Trophoblast cell (in vitro differentiated cells and primary cell): ENCODE data around the gene NAXD.

ENCODE experiments used
- DNase-seq, 2 donors: peaks; one replicate each; pipeline ENCODE4 v3.0.0-alpha.2; 2016
- H2AFZ ChIP-seq: 2 replicates; pipeline ENCODE4 v1.6.1; 2013; ENCODE audit warnings: low read length, moderate library complexity, mild to moderate bottlenecking; ENCODE audit not compliant: insufficient read depth, poor library complexity
- H2AK5ac ChIP-seq: 2 replicates; pipeline ENCODE4 v1.6.1; 2013; ENCODE audit warnings: mild to moderate bottlenecking, low read length
- H2BK120ac ChIP-seq: 2 replicates; pipeline ENCODE4 v1.6.1; 2013; ENCODE audit warnings: low read length, mild to moderate bottlenecking, moderate library complexity; ENCODE audit not compliant: insufficient read depth, poor library complexity
- H2BK12ac ChIP-seq: 2 replicates; pipeline ENCODE4 v1.6.1; 2013; ENCODE audit warnings: mild to moderate bottlenecking, low read length, moderate library complexity
- H2BK5ac ChIP-seq: 2 replicates; pipeline ENCODE4 v1.6.1; 2013; ENCODE audit warnings: low read length, low read depth, moderate library complexity, mild to moderate bottlenecking; ENCODE audit not compliant: poor library complexity
- H3K14ac ChIP-seq: 2 replicates; pipeline ENCODE4 v1.6.1; 2013; ENCODE audit warnings: mild to moderate bottlenecking, low read length
- H3K18ac ChIP-seq: 2 replicates; pipeline ENCODE4 v1.6.1; 2013; ENCODE audit warnings: mild to moderate bottlenecking, low read length
- H3K23ac ChIP-seq: 2 replicates; pipeline ENCODE4 v1.6.1; 2013; ENCODE audit warnings: low read length
- H3K27ac ChIP-seq: 2 replicates; pipeline ENCODE4 v1.5.1; 2013; ENCODE audit warnings: low read depth, mild to moderate bottlenecking, inconsistent platforms, low read length, moderate library complexity
- H3K27me3 ChIP-seq: 2 replicates; pipeline ENCODE4 v1.6.1; 2013; ENCODE audit warnings: inconsistent platforms, mild to moderate bottlenecking, low read length, moderate library complexity; ENCODE audit not compliant: insufficient read depth
- H3K36me3 ChIP-seq, 2 experiments: 1 replicate in 1 of 2; 2 replicates in 1 of 2; pipeline ENCODE4 v1.6.1; 2013; ENCODE audit warnings: low read length in 2 of 2, mild to moderate bottlenecking in 2 of 2, moderate library complexity in 1 of 2; ENCODE audit not compliant: insufficient read depth in 2 of 2, control insufficient read depth in 1 of 2
- H3K4ac ChIP-seq: 2 replicates; pipeline ENCODE4 v1.6.1; 2013; ENCODE audit warnings: low read depth, mild to moderate bottlenecking, low read length, moderate library complexity
- H3K4me1 ChIP-seq, 2 experiments: 1 replicate in 1 of 2; 2 replicates in 1 of 2; pipeline ENCODE4 v1.6.1; 2013; ENCODE audit warnings: low read length in 2 of 2, mild to moderate bottlenecking in 2 of 2, moderate library complexity in 1 of 2; ENCODE audit not compliant: insufficient read depth in 2 of 2, control insufficient read depth in 1 of 2
- H3K4me2 ChIP-seq: 2 replicates; pipeline ENCODE4 v1.6.1; 2013; ENCODE audit warnings: inconsistent platforms, mild to moderate bottlenecking, low read length, moderate library complexity
- H3K4me3 ChIP-seq: 2 replicates; pipeline ENCODE4 v1.5.1; 2013; ENCODE audit warnings: mild to moderate bottlenecking, low read depth, low read length, inconsistent platforms
- H3K79me1 ChIP-seq: one replicate; pipeline ENCODE4 v1.6.1; 2013; ENCODE audit warnings: low read length
- H3K79me2 ChIP-seq: 2 replicates; pipeline ENCODE4 v1.6.1; 2013; ENCODE audit warnings: low read length, mild to moderate bottlenecking; ENCODE audit not compliant: control insufficient read depth, insufficient read depth, poor library complexity
- H3K9ac ChIP-seq: 2 replicates; pipeline ENCODE4 v1.6.1; 2013; ENCODE audit warnings: mild to moderate bottlenecking, low read length
- H3K9me3 ChIP-seq: 2 replicates; pipeline ENCODE4 v1.6.1; 2013; ENCODE audit warnings: low read depth, mild to moderate bottlenecking, control low read depth, inconsistent platforms, low read length; ENCODE audit not compliant: insufficient read depth
- H4K12ac ChIP-seq: 2 replicates; pipeline ENCODE4 v1.6.1; 2013; ENCODE audit warnings: low read depth, mild to moderate bottlenecking, low read length, moderate library complexity
- H4K8ac ChIP-seq: 2 replicates; pipeline ENCODE4 v1.6.1; 2013; ENCODE audit warnings: low read depth, mild to moderate bottlenecking, low read length, moderate library complexity
- H4K91ac ChIP-seq: one replicate; pipeline ENCODE4 v1.6.1; 2013; ENCODE audit warnings: low read depth, mild to moderate bottlenecking, low read length, moderate library complexity
- WGBS: extraction: QIAGEN DNeasy Blood & Tissue Kit; methylation state at CpG from one replicate; pipeline ENCODE4 v1.1.7; 2013; ENCODE audit warnings: missing lambda C conversion rate; ENCODE audit not compliant: insufficient read length, insufficient coverage; ENCODE audit errors: extremely low coverage; 5-methylcytosine and 5-hydroxymethylcytosine counted together

Gene NAXD

GRCh38 chr13:110649551-110649950, 34.2 kb downstream of the NAXD start:
- Histone ChIP-seq H2BK5ac (no peak overlapping the region), H3K4me1 (peaks cover 6% of the 10 kb centered on the region in 2 experiments), H3K9ac (no peak overlapping the region), H3K27me3 (no peaks in the 10 kb centered on the region), H4K8ac (no peak overlapping the region), H2BK12ac (no peak overlapping the region), H4K91ac (no peak overlapping the region), H2AK5ac (no peak overlapping the region), H2AFZ (no peak overlapping the region), H3K79me1 (no peaks in the 10 kb centered on the region), H3K79me2 (no peaks in the 10 kb centered on the region), H3K23ac (no peak overlapping the region), H3K4me2 (no peak overlapping the region), H4K12ac (no peak overlapping the region), H3K4me3 (no peak overlapping the region), H2BK120ac (no peak overlapping the region), H3K18ac (no peak overlapping the region), H3K4ac (no peak overlapping the region), H3K9me3 (no peaks in the 10 kb centered on the region), H3K27ac (no peak overlapping the region), H3K36me3 (peaks cover 22 to 27% of the 10 kb centered on the region in 2 experiments), H3K14ac (no peak overlapping the region)
- whole genome bisulfite sequencing: no CpG with 5 or more reads among the region's 7 CpGs
- no peak for DNase-seq

- H3K4ac ChIP-seq: no peak overlapping the region
- H2AK5ac ChIP-seq: no peak overlapping the region
- no peak for DNase-seq
- no peaks in the 10 kb centered on the region for H3K79me1 ChIP-seq
- no peak overlapping the region for H3K14ac ChIP-seq
- WGBS: no CpG with 5 or more reads among the region's 14 CpGs
- no peak overlapping the region for H2BK120ac ChIP-seq
- peaks cover 4 to 6% of the 10 kb centered on the region in 2 experiments for H3K4me1 ChIP-seq
- no peak overlapping the region for H2BK12ac ChIP-seq
- no peaks in the 10 kb centered on the region for H3K9me3 ChIP-seq
- H3K27ac ChIP-seq: no peak overlapping the region
- H4K91ac ChIP-seq: no peak overlapping the region
- no peak overlapping the region for H4K8ac ChIP-seq
- H3K23ac ChIP-seq: no peak overlapping the region
- H3K18ac ChIP-seq: no peak overlapping the region
- no peak overlapping the region for H3K9ac ChIP-seq
- no peaks in the 10 kb centered on the region for H3K27me3 ChIP-seq
- no peak overlapping the region for H2BK5ac ChIP-seq
- H4K12ac ChIP-seq: no peak overlapping the region
- no peak overlapping the region for H3K4me2 ChIP-seq
- H3K79me2 ChIP-seq: no peaks in the 10 kb centered on the region
- no peak overlapping the region for H2AFZ ChIP-seq
- peaks cover 19 to 23% of the 10 kb centered on the region in 2 experiments for H3K36me3 ChIP-seq
- no peak overlapping the region for H3K4me3 ChIP-seq
Measured at GRCh38 chr13:110650436-110650835, 35.1 kb downstream of the NAXD start.

- Histone ChIP-seq H3K79me1 (no peaks in the 10 kb centered on the region), H3K14ac (no peak overlapping the region), H3K4me1 (peaks cover 4 to 6% of the 10 kb centered on the region in 2 experiments), H2AK5ac (no peak overlapping the region), H3K18ac (no peak overlapping the region), H4K12ac (no peak overlapping the region), H3K9ac (no peak overlapping the region), H2BK120ac (no peak overlapping the region), H4K8ac (no peak overlapping the region), H4K91ac (no peak overlapping the region), H2BK5ac (no peak overlapping the region), H2AFZ (no peak overlapping the region), H3K79me2 (no peaks in the 10 kb centered on the region), H2BK12ac (no peak overlapping the region), H3K4ac (no peak overlapping the region), H3K4me2 (no peak overlapping the region), H3K23ac (no peak overlapping the region), H3K36me3 (peaks cover 18% of the 10 kb centered on the region in 2 experiments), H3K27ac (no peak overlapping the region), H3K27me3 (no peaks in the 10 kb centered on the region), H3K9me3 (no peaks in the 10 kb centered on the region), H3K4me3 (no peak overlapping the region)
- WGBS: no CpG with 5 or more reads among the region's 14 CpGs
- no peak for DNase-seq
Measured at GRCh38 chr13:110651271-110651670, 35.9 kb downstream of the NAXD start.

GRCh38 chr13:110651726-110652230, 36.4 kb downstream of the NAXD start:
- no peak overlapping the region for H3K23ac ChIP-seq
- no peak overlapping the region for H4K8ac ChIP-seq
- no peak for DNase-seq
- no peak overlapping the region for H2AK5ac ChIP-seq
- no CpG with 5 or more reads among the region's 16 CpGs for WGBS
- H3K27ac ChIP-seq: no peak overlapping the region
- H3K9ac ChIP-seq: no peak overlapping the region
- H3K4ac ChIP-seq: no peak overlapping the region
- no peak overlapping the region for H3K4me2 ChIP-seq
- H3K14ac ChIP-seq: no peak overlapping the region
- peaks cover 4 to 6% of the 10 kb centered on the region in 2 experiments for H3K4me1 ChIP-seq
- H2BK12ac ChIP-seq: no peak overlapping the region
- H3K18ac ChIP-seq: no peak overlapping the region
- H2BK5ac ChIP-seq: no peak overlapping the region
- H3K36me3 ChIP-seq: peaks cover 16 to 18% of the 10 kb centered on the region in 2 experiments
- H3K4me3 ChIP-seq: no peak overlapping the region
- no peak overlapping the region for H4K91ac ChIP-seq
- H3K79me2 ChIP-seq: no peaks in the 10 kb centered on the region
- H3K27me3 ChIP-seq: no peaks in the 10 kb centered on the region
- no peaks in the 10 kb centered on the region for H3K79me1 ChIP-seq
- no peak overlapping the region for H4K12ac ChIP-seq
- H3K9me3 ChIP-seq: no peaks in the 10 kb centered on the region
- H2BK120ac ChIP-seq: no peak overlapping the region
- H2AFZ ChIP-seq: no peak overlapping the region
